CD14-positive monocyte (primary cell): ENCODE results near the gene MXRA7. TPM values are rescaled to one million over a fixed set of nuclear protein-coding genes. Genes with fewer than 3 reads are reported as not detected.

Experiments used
- DNase-seq, 3 donors: peaks; one replicate each; pipeline ENCODE4 v3.0.0-alpha.2; 2011 to 2022
- H2AFZ ChIP-seq: 2 replicates; pipeline ENCODE4 v1.6.0; 2012; ENCODE audit warnings: mild to moderate bottlenecking, low read depth, low read length, inconsistent platforms; ENCODE audit not compliant: insufficient read depth, poor library complexity, severe bottlenecking
- H3K27ac ChIP-seq, 2 donors: 1 replicate in 1 of 2; 2 replicates in 1 of 2; pipeline ENCODE4 v1.5.1; 2012 to 2013; ENCODE audit warnings: low read length in 2 of 2, control low read depth in 1 of 2, inconsistent platforms in 1 of 2, low read depth in 1 of 2, mild to moderate bottlenecking in 1 of 2
- H3K27me3 ChIP-seq, 2 donors: one replicate each; pipeline versions ENCODE4 v1.6.0 to v1.6.1; 2011 to 2013; ENCODE audit warnings: low read length in 2 of 2; ENCODE audit not compliant: control insufficient read depth in 2 of 2, insufficient read depth in 2 of 2
- H3K36me3 ChIP-seq, 2 donors: replicated peaks in 1 of 2; 1 replicate in 1 of 2; 2 replicates in 1 of 2; pipeline versions ENCODE4 v1.5.1 to v1.6.1; 2012 to 2013; ENCODE audit warnings: low read length in 2 of 2, control low read depth in 1 of 2, inconsistent platforms in 1 of 2, mild to moderate bottlenecking in 1 of 2; ENCODE audit not compliant: insufficient read depth in 2 of 2, control insufficient read depth in 1 of 2
- H3K4me1 ChIP-seq, 2 donors: 1 replicate in 1 of 2; 2 replicates in 1 of 2; pipeline versions ENCODE4 v1.5.1 to v1.6.1; 2012 to 2013; ENCODE audit warnings: low read length in 2 of 2, control low read depth in 1 of 2, inconsistent platforms in 1 of 2, mild to moderate bottlenecking in 1 of 2, moderate library complexity in 1 of 2; ENCODE audit not compliant: insufficient read depth in 2 of 2, control insufficient read depth in 1 of 2
- H3K4me2 ChIP-seq: replicated peaks from 2 replicates; pipeline ENCODE3; 2012; ENCODE audit warnings: low read length, moderate library complexity, mild to moderate bottlenecking; ENCODE audit not compliant: poor library complexity, severe bottlenecking; ENCODE audit errors: extremely low read depth
- H3K4me3 ChIP-seq, 3 experiments: fragments of 200-600 bp in 1 of 3; sonication (generic) in 1 of 3; replicated peaks in 1 of 3; 1 replicate in 2 of 3; 2 replicates in 1 of 3; pipeline ENCODE4 v1.5.1; 2011 to 2013; ENCODE audit warnings: low read length in 3 of 3, mild to moderate bottlenecking in 3 of 3, control low read depth in 2 of 3, low read depth in 2 of 3, inconsistent platforms in 1 of 3, moderate library complexity in 1 of 3
- H3K79me2 ChIP-seq: 2 replicates; pipeline ENCODE4 v1.6.0; 2012; ENCODE audit warnings: mild to moderate bottlenecking, control low read depth, inconsistent platforms, low read length, moderate library complexity; ENCODE audit not compliant: insufficient read depth
- H3K9ac ChIP-seq: 2 replicates; pipeline ENCODE4 v1.6.0; 2017; ENCODE audit warnings: low read length, mild to moderate bottlenecking; ENCODE audit not compliant: insufficient read depth, poor library complexity, severe bottlenecking
- H3K9me3 ChIP-seq, 2 donors: replicated peaks in 1 of 2; 1 replicate in 1 of 2; 2 replicates in 1 of 2; pipeline versions ENCODE4 v1.5.1 to v1.6.1; 2012 to 2013; ENCODE audit warnings: low read length in 2 of 2, control low read depth in 1 of 2; ENCODE audit not compliant: control insufficient read depth in 1 of 2, insufficient read depth in 1 of 2
- H4K20me1 ChIP-seq: 2 replicates; pipeline ENCODE4 v1.6.0; 2012; ENCODE audit warnings: mild to moderate bottlenecking, low read length, control low read depth, moderate library complexity; ENCODE audit not compliant: insufficient read depth
- H3K27ac Mint-ChIP-seq, 7 donors: one replicate each; pipeline ENCODE4 v1.8.0; 2020; ENCODE audit warnings: mild to moderate bottlenecking in 7 of 7, mixed read lengths in 7 of 7, moderate library complexity in 6 of 7, inconsistent platforms in 2 of 7
- H3K27me3 Mint-ChIP-seq, 3 donors: one replicate each; pipeline ENCODE4 v1.8.0; 2021 to 2022; ENCODE audit warnings: low read depth in 3 of 3, mild to moderate bottlenecking in 3 of 3, mixed read lengths in 3 of 3, moderate library complexity in 3 of 3, inconsistent platforms in 1 of 3
- H3K36me3 Mint-ChIP-seq, 2 donors: one replicate each; pipeline ENCODE4 v1.8.0; 2020; ENCODE audit warnings: mixed read lengths in 2 of 2, inconsistent platforms in 1 of 2, mild to moderate bottlenecking in 1 of 2
- H3K4me1 Mint-ChIP-seq: one replicate; pipeline ENCODE4 v1.8.0; 2020; ENCODE audit warnings: mild to moderate bottlenecking, mixed read lengths
- H3K4me3 Mint-ChIP-seq, 2 donors: one replicate each; pipeline ENCODE4 v1.8.0; 2020; ENCODE audit warnings: mild to moderate bottlenecking in 2 of 2, mixed read lengths in 2 of 2, moderate library complexity in 1 of 2
- H3K9me3 Mint-ChIP-seq, 7 donors: one replicate each; pipeline ENCODE4 v1.8.0; 2020 to 2022; ENCODE audit warnings: mixed read lengths in 7 of 7, mild to moderate bottlenecking in 6 of 7, moderate library complexity in 6 of 7, inconsistent platforms in 2 of 7
- WGBS: methylation state at CpG from one replicate; pipeline ENCODE4 v1.1.5; 2013; ENCODE audit warnings: missing lambda C conversion rate; ENCODE audit not compliant: insufficient coverage; 5-methylcytosine and 5-hydroxymethylcytosine counted together
- intact Hi-C, 2 donors: fragments of 100-400 bp; cut with micrococcal nuclease; formaldehyde crosslinking; loops; one replicate each; pipeline versions ENCODE4 v1.15.0 to v1.15.1; 2023
- polyA plus RNA-seq, 3 donors: library from polyadenylated mRNA; depleted of rRNA in 1 of 3; unstranded in 2 of 3; stranded (reverse) in 1 of 3; fragments of 300-500 nt in 2 of 3; fragments of >200 nt in 1 of 3; fragmentation: Illumina TruSeq in 2 of 3; gene quantifications; 1 replicate in 2 of 3; 2 replicates in 1 of 3; pipeline ENCODE4 v1.2.3, GENCODE V29; 2012 to 2021
- TF ChIP-seq, protein P1 (sequence below): fragments of 200-600 bp; IDR thresholded peaks from one replicate; pipeline ENCODE4 v1.8.0; 2022; ENCODE audit warnings: antibody characterized with exemption, mild to moderate bottlenecking

MXRA7 gene
- polyA plus RNA-seq, 3 donors, result 0.13 to 0.81 (median 0.30) TPM

DNA sequence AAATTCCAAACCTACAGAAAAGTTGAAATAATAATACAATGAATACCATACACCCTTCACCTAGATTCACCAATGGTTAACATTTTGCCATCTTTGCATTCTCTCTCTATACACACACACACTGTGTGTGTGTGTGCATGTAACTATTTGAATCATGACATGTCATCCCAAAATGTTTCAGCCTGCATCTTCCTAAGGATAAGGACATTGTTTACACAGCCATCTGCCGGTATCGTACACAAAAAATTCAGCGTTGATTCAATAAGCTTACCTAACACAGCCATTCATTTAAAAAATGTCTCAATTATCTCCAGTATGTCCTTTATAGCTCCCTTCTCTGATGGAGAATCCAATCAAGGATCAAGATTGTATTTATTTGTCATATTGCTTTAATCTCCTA is 3.9 kb downstream of the MXRA7 start:
- Mint-ChIP-seq H3K27ac (no peak overlapping the region), H3K9me3 (peaks cover 0 to 8% (median 2%) of the 10 kb centered on the region in 7 donors), H3K27me3 (peaks cover 26 to 28% (median 28%) of the 10 kb centered on the region in 3 donors), H3K4me1 (peaks cover 14% of the 10 kb centered on the region), H3K4me3 (no peak overlapping the region), H3K36me3 (peaks cover 2 to 11% of the 10 kb centered on the region in 2 donors)
- no peaks in the 10 kb centered on the region for H3K36me3 ChIP-seq
- no peaks in the 10 kb centered on the region for H3K9me3 ChIP-seq
- peaks cover 13 to 14% of the 10 kb centered on the region in 2 donors for H3K4me1 ChIP-seq
- TF ChIP-seq, protein P1, sequence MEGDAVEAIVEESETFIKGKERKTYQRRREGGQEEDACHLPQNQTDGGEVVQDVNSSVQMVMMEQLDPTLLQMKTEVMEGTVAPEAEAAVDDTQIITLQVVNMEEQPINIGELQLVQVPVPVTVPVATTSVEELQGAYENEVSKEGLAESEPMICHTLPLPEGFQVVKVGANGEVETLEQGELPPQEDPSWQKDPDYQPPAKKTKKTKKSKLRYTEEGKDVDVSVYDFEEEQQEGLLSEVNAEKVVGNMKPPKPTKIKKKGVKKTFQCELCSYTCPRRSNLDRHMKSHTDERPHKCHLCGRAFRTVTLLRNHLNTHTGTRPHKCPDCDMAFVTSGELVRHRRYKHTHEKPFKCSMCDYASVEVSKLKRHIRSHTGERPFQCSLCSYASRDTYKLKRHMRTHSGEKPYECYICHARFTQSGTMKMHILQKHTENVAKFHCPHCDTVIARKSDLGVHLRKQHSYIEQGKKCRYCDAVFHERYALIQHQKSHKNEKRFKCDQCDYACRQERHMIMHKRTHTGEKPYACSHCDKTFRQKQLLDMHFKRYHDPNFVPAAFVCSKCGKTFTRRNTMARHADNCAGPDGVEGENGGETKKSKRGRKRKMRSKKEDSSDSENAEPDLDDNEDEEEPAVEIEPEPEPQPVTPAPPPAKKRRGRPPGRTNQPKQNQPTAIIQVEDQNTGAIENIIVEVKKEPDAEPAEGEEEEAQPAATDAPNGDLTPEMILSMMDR, result no peak
- no peak overlapping the region for H3K27ac ChIP-seq
- no peak overlapping the region for H3K9ac ChIP-seq
- DNase-seq, result no peak
- H2AFZ ChIP-seq, result no peak overlapping the region
- no CpG with 5 or more reads among the region's 3 CpGs for WGBS
- no peaks in the 10 kb centered on the region for H4K20me1 ChIP-seq
- peaks cover 8 to 17% of the 10 kb centered on the region in 2 donors for H3K27me3 ChIP-seq
- H3K79me2 ChIP-seq, result no peaks in the 10 kb centered on the region
- no peak overlapping the region for H3K4me2 ChIP-seq
- H3K4me3 ChIP-seq, result no peak overlapping the region
- intact Hi-C loops, result loop anchor here in 1 of 2 donors (10.0 kb wide), 1 partner anchor 182 kb away; no protein-coding TSS in a partner anchor

GRCh38 chr17:76704805-76705204 is 6.0 kb downstream of the MXRA7 start:
- DNase-seq, result no peak
- H3K27me3 Mint-ChIP-seq, result peaks cover 14 to 18% (median 18%) of the 10 kb centered on the region in 3 donors
- no peak overlapping the region for H3K27ac Mint-ChIP-seq
- 60% methylated on average over 1 of the region's 4 CpGs for WGBS
- H3K9me3 Mint-ChIP-seq, result peaks cover 0 to 2% (median 0%) of the 10 kb centered on the region in 7 donors
- peaks cover 0 to 4% of the 10 kb centered on the region in 2 donors for H3K4me1 ChIP-seq
- H3K4me1 Mint-ChIP-seq, result peaks cover 3% of the 10 kb centered on the region
- no peak overlapping the region for H3K4me3 ChIP-seq
- intact Hi-C loops, result loop anchor here in 1 of 2 donors (10.0 kb wide), 1 partner anchor 180 kb away; no protein-coding TSS in a partner anchor
- peaks cover 2 to 6% of the 10 kb centered on the region in 2 donors for H3K36me3 Mint-ChIP-seq
- H3K27me3 ChIP-seq, result peaks cover 0 to 6% of the 10 kb centered on the region in 2 donors
- no peak overlapping the region for H3K4me3 Mint-ChIP-seq
- no peaks in the 10 kb centered on the region for H3K9me3 ChIP-seq
- H3K36me3 ChIP-seq, result no peaks in the 10 kb centered on the region
- H3K9ac ChIP-seq, result no peak overlapping the region
- H2AFZ ChIP-seq, result no peak overlapping the region
- no peak overlapping the region for H3K4me2 ChIP-seq
- H3K79me2 ChIP-seq, result no peaks in the 10 kb centered on the region
- H4K20me1 ChIP-seq, result no peaks in the 10 kb centered on the region
- no peak overlapping the region for H3K27ac ChIP-seq
- TF ChIP-seq, protein P1, result no peak
